Daoy (cell line): Measurements from ENCODE around the gene CFAP58. TPM values are rescaled to one million over a fixed set of nuclear protein-coding genes. Genes with fewer than 3 reads are reported as not detected.

Source experiments
- DNase-seq: peaks from one replicate; pipeline ENCODE4 v3.0.0-alpha.2; 2015; ENCODE audit warnings: low read depth
- total RNA-seq: library from RNA; depleted of rRNA; stranded (reverse); fragments of >200 nt; shearing (Covaris generic); gene quantifications from 2 replicates; pipeline ENCODE4 v1.2.3, GENCODE V29; 2014

The CFAP58 gene
- total RNA-seq, 1 experiment from 2014 or later: 0.06 TPM

- no peak for DNase-seq
Observed at GRCh38 chr10:104334561-104334960, 19.1 kb upstream of the CFAP58 start.

DNA sequence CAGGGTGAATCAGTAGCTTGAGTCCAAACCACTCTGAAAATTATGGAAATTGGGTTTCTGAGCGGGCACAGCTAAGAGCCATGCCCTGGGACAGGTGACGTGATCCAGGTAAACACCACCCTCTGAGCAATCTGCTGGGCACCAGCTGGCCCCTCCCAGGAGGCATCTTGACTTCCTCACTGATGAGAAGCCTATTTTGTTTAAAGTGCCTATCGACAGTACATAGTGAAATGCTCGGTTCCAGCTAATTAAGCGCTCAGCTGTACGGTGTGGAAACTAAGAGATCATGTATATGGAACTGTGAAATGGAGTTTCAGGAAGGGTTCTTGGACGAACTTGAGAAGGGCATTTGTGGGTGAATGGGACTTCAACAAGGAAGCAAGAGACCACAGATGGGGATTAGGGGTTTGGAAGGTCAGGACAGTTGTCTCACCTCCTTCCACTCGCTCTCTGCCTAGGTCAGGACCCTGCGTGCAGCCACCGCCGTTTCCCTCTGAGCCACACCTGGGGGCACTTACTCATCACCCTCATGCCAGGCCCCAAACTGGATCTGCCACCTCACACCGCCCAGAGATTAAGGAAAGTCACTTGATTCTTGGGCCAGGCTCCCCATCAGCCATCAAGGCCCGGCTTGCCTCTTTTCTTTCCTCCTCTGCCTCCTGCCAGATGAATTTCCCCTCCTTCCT lies 18.5 kb upstream of the CFAP58 start:
- no peak for DNase-seq

GRCh38 chr10:104336821-104337467 lies 16.7 kb upstream of the CFAP58 start:
- DNase-seq: no peak

GRCh38 chr10:104337521-104337984 lies 16.1 kb upstream of the CFAP58 start:
- no peak for DNase-seq

DNA sequence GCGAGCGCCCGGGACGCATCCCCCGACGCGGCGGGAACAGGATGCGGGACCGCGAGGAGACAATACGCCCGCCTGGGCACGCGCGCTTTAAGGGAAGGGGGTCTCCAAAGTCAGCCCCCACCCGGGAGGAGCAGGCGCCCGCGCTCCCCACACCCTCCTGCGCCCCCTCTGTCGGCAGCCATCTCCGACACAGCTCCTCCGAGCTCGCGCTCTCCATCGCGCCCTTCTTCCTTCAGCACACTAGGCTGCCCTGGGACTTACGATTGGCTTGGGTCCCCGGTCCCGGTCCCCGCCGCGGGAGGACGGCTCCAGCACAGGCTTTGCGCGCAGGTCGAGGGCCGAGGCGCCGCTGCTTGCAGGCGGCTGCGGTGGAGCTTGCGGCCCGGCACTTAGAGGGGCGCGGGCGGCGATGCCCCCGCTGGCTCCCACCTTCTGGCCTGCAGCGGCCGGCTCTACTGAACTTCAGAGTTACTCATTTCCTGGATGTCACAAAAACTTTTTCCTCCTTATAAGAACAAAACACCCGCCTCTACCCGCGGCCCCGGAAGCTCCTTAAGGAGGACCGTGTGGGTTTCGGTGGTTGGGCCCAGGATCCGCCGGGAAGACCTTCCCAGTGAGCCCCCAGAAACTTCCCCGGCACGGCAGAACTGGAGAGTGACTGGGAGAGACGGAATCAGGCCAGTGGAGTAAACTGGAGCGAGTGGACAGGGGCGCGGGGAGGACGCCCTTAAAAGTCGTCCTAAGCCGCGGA lies 15.5 kb upstream of the CFAP58 start, which contains the start of gene ITPRIP:
ITPRIP (minus strand) TSS at position 481 of the 751 bp plus-strand sequence. CDS start 22,414 bp downstream, outside the sequence.
- DNase-seq: peak; percentile 70

DNA sequence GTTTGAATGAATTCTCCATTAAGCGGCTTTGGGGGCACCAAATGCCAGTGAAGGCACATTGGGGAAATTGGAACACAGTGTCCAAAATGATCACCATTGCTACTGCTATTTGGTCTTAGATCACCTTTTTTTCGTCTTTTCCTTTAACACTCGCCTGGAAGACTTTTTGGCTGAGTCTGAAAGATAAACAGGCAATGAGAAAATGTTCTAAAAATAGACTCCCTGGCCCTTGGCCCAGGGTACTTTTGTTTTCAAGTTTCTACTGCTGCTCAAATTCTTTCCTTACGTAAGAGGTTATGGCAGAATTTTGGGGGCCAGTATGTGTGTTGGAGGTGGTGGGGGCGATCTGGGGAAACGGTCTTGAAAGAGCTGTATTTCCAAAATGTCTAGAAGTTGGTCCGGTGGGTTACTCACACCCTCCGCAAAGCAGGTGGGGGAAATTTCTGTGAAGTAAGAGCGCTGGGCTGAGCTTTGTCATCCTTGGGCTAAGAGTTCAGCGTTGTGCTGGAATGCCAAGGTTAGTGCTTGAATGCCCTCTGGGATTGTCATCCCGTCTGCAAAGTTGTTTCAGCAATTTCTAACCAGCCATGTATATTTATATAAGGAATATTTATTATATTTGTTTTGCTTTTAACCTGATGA lies 14.0 kb upstream of the CFAP58 start:
- peak; percentile 51 for DNase-seq

DNA sequence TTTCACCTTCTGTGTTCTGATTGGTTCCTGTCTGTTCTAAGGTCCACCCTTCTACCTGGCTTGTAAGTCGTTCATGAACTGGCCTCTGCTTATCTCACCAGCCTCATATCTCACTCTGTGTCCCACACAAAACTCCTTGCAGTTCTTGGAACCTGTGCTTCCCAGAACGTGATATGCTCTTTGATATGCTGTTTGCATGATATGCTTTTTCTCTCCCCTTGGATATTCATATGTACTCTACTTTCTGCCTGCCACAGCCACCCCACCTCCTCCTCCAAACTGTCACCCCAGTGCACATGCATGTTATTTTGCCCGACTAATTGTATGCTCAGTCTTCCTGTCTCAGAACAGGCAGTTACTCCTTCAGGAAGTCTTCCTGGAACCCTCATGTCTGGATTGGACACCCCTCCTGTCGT lies 13.5 kb upstream of the CFAP58 start:
- no peak for DNase-seq

DNA sequence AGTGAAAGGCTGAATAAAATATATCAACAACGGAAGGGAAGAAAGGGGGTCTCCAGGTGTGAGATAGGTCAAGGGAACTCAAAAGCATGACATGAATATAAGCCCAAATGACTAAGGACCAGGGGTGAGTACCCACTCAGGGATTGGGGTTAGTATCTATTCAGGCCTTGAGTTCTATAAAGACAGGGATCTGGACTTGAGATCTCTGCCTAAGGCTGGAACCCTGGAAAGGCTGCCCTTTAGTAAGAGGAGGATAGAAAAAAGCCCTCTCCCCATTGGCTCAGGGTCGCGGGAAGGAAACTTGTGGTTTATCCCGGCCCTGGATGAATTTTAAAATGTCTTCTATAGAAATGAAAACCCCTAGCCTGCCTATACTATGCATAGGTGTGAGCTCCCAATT lies 13.0 kb upstream of the CFAP58 start:
- no peak for DNase-seq

- DNase-seq: no peak
Observed at GRCh38 chr10:104342941-104343411, 10.7 kb upstream of the CFAP58 start.

- no peak for DNase-seq
Observed at GRCh38 chr10:104344219-104344618, 9.4 kb upstream of the CFAP58 start.

DNA sequence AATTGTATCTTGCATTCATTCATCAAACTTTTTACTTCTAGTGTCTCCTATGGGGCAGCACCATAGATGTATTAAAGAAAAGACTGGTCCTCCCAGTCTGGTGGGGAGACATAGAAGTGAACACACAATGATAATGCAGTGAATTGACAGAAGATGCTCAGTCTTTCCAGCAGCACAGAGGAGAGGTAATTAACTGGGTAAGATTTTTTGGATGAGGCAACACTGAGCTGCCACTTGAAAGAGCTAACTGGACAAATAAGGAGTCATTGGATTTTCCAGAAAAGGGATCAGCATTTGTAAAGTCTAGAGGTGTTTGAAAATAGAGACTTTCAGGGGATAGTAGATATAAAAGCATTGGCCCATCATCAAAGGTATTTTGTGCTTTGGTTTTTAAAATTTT lies 8.1 kb upstream of the CFAP58 start:
- no peak for DNase-seq

GRCh38 chr10:104345941-104346340 lies 7.7 kb upstream of the CFAP58 start:
- DNase-seq: no peak

- no peak for DNase-seq
Observed at GRCh38 chr10:104347295-104348045, 6.2 kb upstream of the CFAP58 start.

DNA sequence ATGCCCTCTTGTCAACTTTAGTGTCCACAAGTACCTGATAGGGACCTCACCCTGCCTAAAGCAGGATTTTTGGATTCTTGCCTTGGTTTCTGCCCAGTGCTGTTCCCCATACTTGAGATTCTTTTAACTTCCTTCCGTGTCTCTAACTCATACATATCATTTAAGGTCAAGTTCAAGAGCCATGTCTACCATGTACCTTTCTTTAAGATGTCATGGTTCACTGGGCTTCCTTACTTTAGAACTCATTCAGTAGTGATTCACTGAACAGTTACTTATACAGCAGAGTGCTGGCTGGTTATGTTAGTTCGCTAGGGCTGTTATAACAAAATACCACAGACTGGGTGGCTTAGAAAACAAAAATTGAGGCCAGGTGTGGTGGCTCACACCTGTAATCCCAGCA lies 5.0 kb upstream of the CFAP58 start:
- no peak for DNase-seq

DNA sequence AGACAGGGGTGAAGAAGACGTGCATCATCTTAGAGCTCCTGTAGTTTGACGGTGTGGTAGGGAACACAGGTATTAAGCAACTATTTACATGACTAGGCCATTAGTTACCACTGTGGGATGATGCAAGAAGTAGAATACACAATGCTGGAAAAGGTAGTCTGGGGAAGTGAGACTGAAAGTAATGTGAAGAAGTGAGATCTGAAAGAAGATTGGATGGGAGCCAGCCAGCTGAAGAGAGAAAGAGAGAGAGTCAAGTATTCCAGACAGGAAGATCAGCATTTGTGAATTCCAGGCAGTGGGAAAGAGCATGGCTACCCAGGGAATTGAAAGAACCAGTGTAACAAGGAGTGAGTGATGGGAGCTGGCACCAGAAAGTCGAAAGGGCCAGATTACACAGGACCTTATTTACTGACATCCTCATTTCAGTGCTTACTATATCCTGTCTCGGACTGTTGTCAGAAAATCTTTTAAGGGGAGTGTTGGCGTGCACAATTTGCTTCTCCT lies 4.0 kb upstream of the CFAP58 start:
- DNase-seq: no peak

GRCh38 chr10:104350127-104350635 lies 3.5 kb upstream of the CFAP58 start:
- no peak for DNase-seq

DNA sequence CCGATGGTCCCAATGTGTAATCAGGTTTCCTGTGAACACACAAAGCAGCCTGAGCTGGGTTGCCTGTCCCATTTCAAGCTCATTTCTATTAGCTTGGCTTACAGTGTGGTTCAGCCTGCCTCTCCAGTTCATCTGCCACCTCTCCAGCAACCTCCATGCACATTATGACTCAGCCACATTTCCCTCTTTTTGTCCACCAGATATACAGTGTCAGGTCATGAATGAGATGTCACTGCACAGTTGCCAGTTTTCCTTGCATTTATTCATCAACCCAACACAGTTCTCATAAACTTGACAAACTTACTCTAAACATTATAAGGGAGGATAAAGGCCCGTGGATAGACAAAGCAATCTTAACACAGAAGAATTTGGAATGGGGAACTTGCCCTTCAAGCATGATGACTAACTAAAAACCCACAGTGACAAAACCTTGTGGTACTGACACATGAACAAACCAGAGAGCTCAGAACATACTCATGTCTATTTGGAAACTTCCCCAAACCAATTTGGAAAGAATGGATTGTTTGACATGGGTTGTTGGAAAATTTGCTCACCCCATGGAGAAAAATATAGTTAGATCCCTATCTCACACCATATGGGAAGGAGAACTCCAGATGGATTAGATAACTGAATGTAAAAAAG lies 2.5 kb upstream of the CFAP58 start:
- no peak for DNase-seq

- no peak for DNase-seq
Observed at GRCh38 chr10:104351919-104352318, 1.7 kb upstream of the CFAP58 start.

GRCh38 chr10:104359811-104360210 lies 6.2 kb downstream of the CFAP58 start:
- DNase-seq: no peak

DNA sequence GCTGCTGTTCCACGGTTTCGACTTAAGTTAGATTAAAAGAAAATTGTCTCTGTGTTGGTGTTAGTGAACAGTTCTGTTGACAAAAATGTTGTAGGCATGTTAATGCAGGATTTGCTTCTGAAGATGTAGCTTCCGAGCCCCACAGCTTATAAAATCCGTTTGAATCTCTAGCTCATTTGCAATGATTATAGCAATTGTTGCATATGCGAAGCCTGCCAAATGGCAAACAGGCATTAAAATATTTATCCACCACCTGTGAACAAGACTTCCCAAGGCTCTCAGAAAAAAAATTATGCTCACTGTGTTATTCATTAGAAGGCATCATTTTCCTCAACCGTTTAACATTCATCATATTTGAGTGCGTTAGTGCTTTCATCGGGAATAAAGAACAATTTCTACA lies 14.3 kb downstream of the CFAP58 start:
- no peak for DNase-seq
